Stomach smooth muscle (tissue), 2 donors: Measurements from ENCODE around the gene GGACT.

Experiments used
- H3K27ac ChIP-seq: one replicate; pipeline ENCODE4 v1.7.0; 2013; ENCODE audit warnings: mild to moderate bottlenecking, low read length, inconsistent platforms
- H3K27me3 ChIP-seq, 2 donors: one replicate each; pipeline ENCODE4 v1.7.0; 2013; ENCODE audit warnings: low read length in 2 of 2; ENCODE audit not compliant: insufficient read depth in 2 of 2, control insufficient read depth in 1 of 2
- H3K36me3 ChIP-seq, 2 donors: one replicate each; pipeline ENCODE4 v1.7.0; 2013; ENCODE audit warnings: low read length in 2 of 2; ENCODE audit not compliant: control insufficient read depth in 2 of 2, insufficient read depth in 2 of 2
- H3K4me1 ChIP-seq: one replicate; pipeline ENCODE4 v1.7.0; 2013; ENCODE audit warnings: low read length; ENCODE audit not compliant: control insufficient read depth, insufficient read depth
- H3K4me3 ChIP-seq, 2 donors: one replicate each; pipeline ENCODE4 v1.7.0; 2013; ENCODE audit warnings: low read length in 2 of 2
- H3K9ac ChIP-seq, 2 donors: one replicate each; pipeline ENCODE4 v1.7.0; 2013; ENCODE audit warnings: low read length in 2 of 2, mild to moderate bottlenecking in 1 of 2
- H3K9me3 ChIP-seq, 2 donors: one replicate each; pipeline ENCODE4 v1.7.0; 2013; ENCODE audit warnings: low read length in 2 of 2; ENCODE audit not compliant: control insufficient read depth in 2 of 2
- donor health status: healthy.
- donor health status: Pancreatic carcinoma.

The GGACT gene

DNA sequence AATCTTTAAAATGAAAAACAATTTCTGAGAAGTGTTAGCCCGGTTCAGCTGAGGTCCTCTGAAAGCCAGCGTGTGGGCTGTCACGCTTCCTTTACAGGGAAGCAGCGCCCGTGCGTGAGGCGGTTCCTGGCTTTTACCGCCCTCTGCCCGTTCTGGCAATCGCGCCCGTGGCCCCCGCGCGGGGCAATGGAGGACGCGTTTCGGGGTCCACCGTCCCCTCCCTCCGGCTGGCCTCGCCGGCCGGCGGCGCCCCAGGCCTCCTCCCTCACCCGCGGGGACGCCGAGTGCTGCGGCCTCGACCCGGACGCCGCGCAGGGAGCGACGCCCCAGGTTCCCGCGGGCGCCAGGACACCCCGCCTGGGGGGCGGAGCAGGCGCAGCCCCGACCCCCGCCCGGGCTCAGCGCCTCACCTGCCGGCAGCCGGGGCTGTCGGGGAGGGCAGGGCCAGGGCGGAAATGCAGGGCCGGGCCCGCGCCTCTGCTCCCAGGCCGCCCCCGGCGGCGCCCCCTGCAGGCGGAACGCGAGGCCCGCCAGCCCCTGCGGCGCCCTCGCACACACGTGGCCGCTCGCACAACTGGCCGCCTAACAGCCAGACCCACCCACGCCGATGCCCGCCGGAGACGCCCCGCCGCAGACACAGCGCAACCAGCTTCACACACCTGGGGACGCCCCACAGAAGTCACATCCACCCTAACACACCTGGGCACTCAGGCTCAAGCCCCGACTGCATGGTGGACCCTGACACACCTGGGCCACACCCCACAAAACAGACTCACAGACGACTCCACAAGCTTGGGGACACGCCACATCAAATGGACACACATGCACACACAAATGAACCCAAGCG, at the start of gene GGACT:
Gene GGACT, minus strand, starts transcription at position 459 of the 847 bp plus-strand sequence. CDS start 56,198 bp downstream, outside the sequence.
- Histone ChIP-seq H3K9me3 (no peaks in the 10 kb centered on the region), H3K4me3 (peak within 1 kb of the TSS; percentile 47 to 79), H3K9ac (peak within 1 kb of the TSS; percentile 69 to 80), H3K4me1 (peaks cover 4% of the 10 kb centered on the region), H3K27ac (peak within 1 kb of the TSS; percentile 24), H3K27me3 (no peaks in the 10 kb centered on the region), H3K36me3 (no peaks in the 10 kb centered on the region)

DNA sequence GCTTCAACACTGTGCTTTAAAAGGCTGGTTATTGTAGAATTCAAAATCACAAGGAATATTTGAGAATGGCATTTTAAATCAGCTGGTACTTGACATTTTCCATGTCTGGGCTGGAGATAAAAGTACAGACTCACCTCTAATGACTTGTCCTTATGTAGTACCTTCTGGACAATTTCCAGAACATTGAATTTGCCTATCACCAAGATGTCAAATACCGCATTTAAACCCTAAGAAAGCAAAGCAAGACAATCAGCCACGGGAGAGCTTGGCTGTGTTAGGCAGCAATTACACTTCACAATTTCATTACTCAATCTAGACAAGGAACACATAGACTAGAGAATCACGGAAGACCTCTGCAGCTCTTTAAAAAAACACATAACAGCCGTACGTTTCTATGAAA, 49.2 kb upstream of the GGACT start:
- Histone ChIP-seq H3K27me3 (no peaks in the 10 kb centered on the region), H3K9me3 (no peaks in the 10 kb centered on the region), H3K36me3 (peaks cover 11 to 24% of the 10 kb centered on the region in 2 donors), H3K4me3 (no peak overlapping the region), H3K9ac (no peak overlapping the region), H3K4me1 (peaks cover 4% of the 10 kb centered on the region), H3K27ac (no peak overlapping the region)

DNA sequence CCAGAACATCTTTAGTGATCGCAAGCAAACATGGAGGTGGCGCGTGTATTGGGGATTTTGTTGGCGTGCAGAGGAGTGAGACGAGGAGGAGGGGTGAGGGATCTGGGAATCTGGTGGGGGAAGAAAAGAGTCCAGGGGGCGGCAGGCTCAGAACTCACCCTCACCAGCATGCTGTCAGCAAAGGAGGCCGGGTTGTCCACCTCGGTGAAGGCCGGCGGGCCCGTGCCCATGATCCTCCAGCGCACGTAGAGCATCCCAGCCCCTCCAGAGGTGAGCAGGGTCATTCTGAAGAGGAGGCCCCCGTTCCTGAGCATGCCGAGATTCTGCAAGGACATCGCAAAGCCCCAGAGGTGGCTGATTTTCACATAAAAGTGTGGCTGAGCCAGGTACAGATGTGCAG, 48.8 kb upstream of the GGACT start:
- H3K36me3 ChIP-seq, result peaks cover 11 to 24% of the 10 kb centered on the region in 2 donors
- H3K27ac ChIP-seq, result no peak overlapping the region
- no peaks in the 10 kb centered on the region for H3K27me3 ChIP-seq
- peaks cover 4% of the 10 kb centered on the region for H3K4me1 ChIP-seq
- H3K9me3 ChIP-seq, result no peaks in the 10 kb centered on the region
- H3K9ac ChIP-seq, result no peak overlapping the region
- H3K4me3 ChIP-seq, result no peak overlapping the region

DNA sequence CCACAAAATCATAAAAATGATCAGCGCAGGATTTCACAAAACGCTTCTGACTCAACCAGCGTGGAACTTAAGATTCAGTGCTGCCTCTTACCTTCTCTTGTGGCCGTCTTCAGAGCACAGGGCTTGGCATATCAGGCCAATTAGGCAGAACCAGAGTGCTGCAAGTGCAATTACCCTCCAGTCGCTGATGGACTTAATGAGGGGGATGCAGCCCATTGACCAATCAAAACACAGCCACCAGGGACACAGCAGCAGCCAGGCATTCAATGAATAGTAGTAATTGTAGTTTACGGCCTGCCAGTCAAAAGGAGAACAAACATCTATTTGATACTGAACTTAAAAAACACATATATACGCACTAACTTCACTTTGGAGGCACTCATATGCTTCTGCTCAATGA, 47.9 kb upstream of the GGACT start:
- Histone ChIP-seq H3K27ac (no peak overlapping the region), H3K9ac (no peak overlapping the region), H3K36me3 (peaks cover 11 to 22% of the 10 kb centered on the region in 2 donors), H3K27me3 (no peaks in the 10 kb centered on the region), H3K9me3 (no peaks in the 10 kb centered on the region), H3K4me3 (no peak overlapping the region), H3K4me1 (peaks cover 4% of the 10 kb centered on the region)

DNA sequence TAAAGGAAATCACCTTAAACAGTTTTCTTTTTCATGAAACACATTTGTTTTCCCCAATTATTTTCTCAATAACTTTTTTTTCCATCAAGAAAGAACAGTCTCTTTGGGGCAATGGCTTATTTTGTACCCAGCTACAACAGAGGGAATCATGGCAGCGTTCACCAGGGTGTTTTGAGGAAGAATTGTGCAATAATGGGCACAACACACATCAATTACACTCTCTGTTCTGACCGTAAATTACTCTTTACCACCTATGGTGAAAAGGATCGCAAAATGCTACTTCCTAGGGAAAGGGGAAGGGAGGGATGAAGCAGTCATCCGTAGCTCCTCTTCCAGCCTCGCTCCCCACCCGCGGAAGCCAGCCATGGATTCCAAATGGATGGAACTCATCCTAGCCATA, 47.4 kb upstream of the GGACT start:
- peaks cover 11 to 22% of the 10 kb centered on the region in 2 donors for H3K36me3 ChIP-seq
- H3K27me3 ChIP-seq, result no peaks in the 10 kb centered on the region
- no peak overlapping the region for H3K27ac ChIP-seq
- no peaks in the 10 kb centered on the region for H3K9me3 ChIP-seq
- H3K4me3 ChIP-seq, result no peak overlapping the region
- H3K9ac ChIP-seq, result no peak overlapping the region
- peaks cover 4% of the 10 kb centered on the region for H3K4me1 ChIP-seq

DNA sequence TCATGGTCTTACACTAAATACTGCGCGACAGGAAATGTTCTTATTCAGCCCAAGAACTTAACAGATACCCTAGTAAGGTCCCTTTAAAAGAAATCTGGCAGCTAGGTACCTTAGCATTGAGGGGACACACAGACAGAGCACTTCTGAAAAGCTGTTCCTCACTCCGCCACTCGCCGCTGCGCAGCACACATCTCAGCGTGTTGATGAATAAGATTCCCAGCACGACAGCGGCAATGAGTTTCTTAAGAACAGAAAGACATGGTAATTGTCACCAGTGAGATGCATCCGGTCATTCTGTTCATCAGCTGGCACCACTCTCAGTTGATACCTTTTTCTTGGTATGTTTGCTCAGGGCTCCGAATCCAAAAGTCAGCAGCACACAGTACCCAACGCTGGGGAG, 46.1 kb upstream of the GGACT start:
- Histone ChIP-seq H3K9me3 (no peaks in the 10 kb centered on the region), H3K36me3 (peaks cover 11 to 22% of the 10 kb centered on the region in 2 donors), H3K9ac (no peak overlapping the region), H3K27ac (no peak overlapping the region), H3K4me1 (peaks cover 4% of the 10 kb centered on the region), H3K27me3 (no peaks in the 10 kb centered on the region), H3K4me3 (no peak overlapping the region)

DNA sequence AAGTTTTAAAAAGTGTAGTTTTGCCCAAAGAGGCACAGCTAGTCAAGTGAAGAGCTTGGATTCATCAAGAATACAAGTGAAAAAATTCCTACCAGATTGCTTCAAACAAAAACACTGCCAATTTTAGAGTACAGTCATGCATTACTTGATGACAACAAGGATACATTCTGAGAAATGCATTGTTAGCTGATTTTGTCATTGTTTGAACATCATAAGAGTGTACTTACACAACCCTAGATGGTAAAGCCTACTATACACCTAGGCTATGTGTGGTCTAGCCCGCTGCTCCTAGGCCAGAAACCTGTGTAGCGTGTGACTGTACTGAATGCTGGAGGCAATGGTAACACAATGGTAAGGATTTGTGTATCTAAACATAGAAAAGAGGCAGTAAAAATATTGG, 44.9 kb upstream of the GGACT start:
- no peaks in the 10 kb centered on the region for H3K9me3 ChIP-seq
- H3K4me3 ChIP-seq, result no peak overlapping the region
- no peaks in the 10 kb centered on the region for H3K27me3 ChIP-seq
- H3K4me1 ChIP-seq, result peaks cover 4% of the 10 kb centered on the region
- H3K36me3 ChIP-seq, result peaks cover 15 to 21% of the 10 kb centered on the region in 2 donors
- H3K27ac ChIP-seq, result peak overlapping the region; percentile 49
- peak overlapping the region in 1 of 2 donors; percentile 21 for H3K9ac ChIP-seq

DNA sequence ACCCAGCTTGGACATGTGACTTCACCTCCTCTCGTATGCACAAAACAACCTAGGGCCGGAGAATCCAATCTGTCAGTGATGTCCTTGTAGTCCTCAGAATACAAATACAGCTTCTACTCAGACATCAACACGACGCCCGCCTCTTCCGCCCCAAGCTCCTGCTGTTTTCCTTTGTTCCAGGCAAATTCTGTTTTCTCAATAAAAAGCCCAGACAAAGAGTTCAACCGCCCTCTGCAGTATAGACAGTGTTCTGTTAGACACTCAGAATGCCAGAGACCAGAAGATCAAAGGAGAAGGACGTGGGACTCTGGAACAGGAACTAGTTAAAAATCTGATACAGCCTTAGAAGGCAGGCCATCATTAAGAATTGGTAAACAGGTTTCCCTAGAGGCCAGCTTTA, 42.0 kb upstream of the GGACT start:
- H3K9ac ChIP-seq, result no peak overlapping the region
- no peaks in the 10 kb centered on the region for H3K9me3 ChIP-seq
- no peaks in the 10 kb centered on the region for H3K27me3 ChIP-seq
- H3K36me3 ChIP-seq, result peaks cover 13 to 19% of the 10 kb centered on the region in 2 donors
- H3K4me3 ChIP-seq, result no peak overlapping the region
- H3K27ac ChIP-seq, result no peak overlapping the region
- peaks cover 4% of the 10 kb centered on the region for H3K4me1 ChIP-seq

DNA sequence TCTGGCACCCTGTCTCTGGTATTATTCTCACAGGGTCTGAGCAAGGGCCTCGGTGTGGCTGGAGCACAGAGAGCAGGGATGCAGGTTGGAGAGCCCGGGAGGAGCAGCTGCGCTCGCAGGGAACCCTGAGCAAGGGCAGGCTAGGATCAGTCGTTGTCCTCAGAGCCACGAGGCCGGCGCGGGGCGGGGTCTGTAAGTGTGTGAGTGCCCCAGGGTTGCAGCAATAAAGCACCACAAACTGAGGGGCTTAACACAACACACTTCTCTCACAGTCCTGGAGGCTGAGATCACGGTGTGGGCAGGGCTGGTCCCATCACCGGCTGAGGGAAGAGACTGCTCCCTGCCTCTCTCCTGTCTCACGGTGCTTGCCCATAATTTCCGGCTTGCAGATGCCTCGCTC, 38.5 kb upstream of the GGACT start:
- Histone ChIP-seq H3K27ac (no peak overlapping the region), H3K4me1 (no peaks in the 10 kb centered on the region), H3K9ac (no peak overlapping the region), H3K9me3 (no peaks in the 10 kb centered on the region), H3K36me3 (peaks cover 16 to 17% of the 10 kb centered on the region in 2 donors), H3K4me3 (no peak overlapping the region), H3K27me3 (no peaks in the 10 kb centered on the region)

DNA sequence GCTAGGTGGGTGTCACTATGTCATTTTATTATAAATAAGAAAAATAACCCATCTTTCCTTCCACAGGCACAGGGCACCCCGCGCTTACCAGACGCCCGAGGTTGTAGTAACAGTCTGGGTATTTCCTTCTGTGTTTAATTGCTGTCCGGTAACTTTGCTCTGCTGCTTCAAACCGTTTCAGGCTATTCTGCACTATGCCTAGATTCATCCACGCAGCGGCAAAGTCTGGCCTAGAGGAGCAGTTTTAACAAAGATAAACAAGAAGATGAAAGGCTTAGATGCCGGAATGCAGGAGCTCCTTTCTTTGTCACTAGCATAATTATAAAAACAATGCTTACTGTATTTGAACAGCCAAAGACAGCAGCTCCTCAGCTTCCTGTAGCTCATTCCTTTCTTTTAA, 36.9 kb upstream of the GGACT start:
- Histone ChIP-seq H3K36me3 (peaks cover 19 to 22% of the 10 kb centered on the region in 2 donors), H3K4me1 (no peaks in the 10 kb centered on the region)

DNA sequence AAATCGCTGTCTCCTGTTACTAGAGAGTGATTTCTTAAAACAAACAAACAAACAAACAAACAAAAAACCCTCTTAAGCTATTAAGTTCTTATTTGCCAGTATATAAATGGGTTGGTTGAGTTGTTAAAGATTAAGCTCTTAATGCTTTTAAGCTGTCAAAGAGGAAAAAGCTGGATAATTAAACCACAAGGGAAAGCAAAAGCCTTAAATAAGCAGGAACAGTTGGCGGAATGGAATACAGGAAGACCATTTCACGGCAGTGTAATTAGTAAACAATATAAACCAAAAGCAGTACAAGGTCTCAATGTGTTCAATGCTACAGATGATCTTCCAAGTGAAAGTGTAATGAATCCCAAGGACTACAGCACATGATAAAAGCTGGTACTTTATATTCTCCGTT, 32.2 kb upstream of the GGACT start:
- Histone ChIP-seq H3K9me3 (no peaks in the 10 kb centered on the region), H3K4me1 (no peaks in the 10 kb centered on the region), H3K4me3 (no peak overlapping the region), H3K9ac (no peak overlapping the region), H3K36me3 (peaks cover 6 to 13% of the 10 kb centered on the region in 2 donors), H3K27ac (no peak overlapping the region), H3K27me3 (no peaks in the 10 kb centered on the region)

More for the DNA sequence above, 36.9 kb upstream of the GGACT start:
- no peaks in the 10 kb centered on the region for H3K27me3 ChIP-seq
- no peak overlapping the region for H3K4me3 ChIP-seq
- no peak overlapping the region for H3K27ac ChIP-seq
- H3K9me3 ChIP-seq, result no peaks in the 10 kb centered on the region
- H3K9ac ChIP-seq, result no peak overlapping the region
